HL-60/S4 (cell line): ENCODE data around the gene SLC25A23.
"Not testable (repeated sequence)": the region's sequence is repeated elsewhere in the genome, so short reads cannot be mapped to it uniquely, and the experiment has no call there.

Experiments
- in situ Hi-C: fragments of 300-500 bp; cut with MboI; formaldehyde crosslinking; loops from 2 replicates; pipeline ENCODE4 v1.14.3; 2022; ENCODE audit warnings: low sequenced_read_pairs

SLC25A23 gene

GRCh38 chr19:6459262-6460098, at the start of gene SLC25A23:
TSS of gene SLC25A23 (minus strand) at chr19:6459792. CDS start at chr19:6459628, 164 bp downstream.
- in situ Hi-C loops = no loop called here

DNA sequence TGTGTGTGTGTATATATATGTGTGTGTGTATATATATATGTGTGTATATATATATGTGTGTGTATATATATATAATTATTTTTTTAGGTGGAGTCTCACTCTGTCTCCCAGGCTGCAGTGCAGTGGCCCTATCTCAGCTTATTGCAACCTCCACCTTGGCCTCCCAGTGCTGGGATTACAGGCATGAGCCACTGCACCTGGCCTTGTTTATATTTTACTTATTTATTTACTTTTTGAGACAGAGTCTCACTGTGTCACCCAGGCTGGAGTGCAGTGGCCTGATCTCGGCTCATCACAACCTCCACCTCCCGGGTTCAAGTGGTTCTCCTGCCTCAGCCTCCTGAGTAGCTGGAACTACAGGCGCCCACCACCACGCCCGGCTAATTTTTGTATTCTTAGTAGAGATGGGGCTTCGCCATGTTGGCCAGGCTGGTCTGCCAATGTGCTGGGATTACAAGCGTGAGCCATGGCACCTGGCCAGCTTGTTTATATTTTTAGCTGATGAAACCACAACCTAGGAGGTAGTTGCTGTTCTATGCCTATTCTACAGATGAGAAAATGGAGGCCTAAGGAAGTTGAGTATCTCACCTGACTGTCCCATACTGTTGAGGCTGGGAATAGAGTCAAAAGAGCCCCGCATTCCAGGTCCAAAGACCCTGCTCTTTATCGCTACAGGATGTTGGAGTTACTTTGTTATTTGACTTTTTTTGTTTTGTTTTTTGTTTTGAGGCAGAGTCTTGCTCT, 48.6 kb upstream of the SLC25A23 start:
- in situ Hi-C loops = not testable (repeated sequence)

GRCh38 chr19:6503407-6504201, 44.0 kb upstream of the SLC25A23 start:
- in situ Hi-C loops = no loop called here

- in situ Hi-C loops = no loop called here
Measured at GRCh38 chr19:6501740-6502648, 42.4 kb upstream of the SLC25A23 start, which contains the start of gene TUBB4A. TSS of gene TUBB4A (minus strand) at chr19:6502309. CDS start at chr19:6502212, 97 bp downstream.

DNA sequence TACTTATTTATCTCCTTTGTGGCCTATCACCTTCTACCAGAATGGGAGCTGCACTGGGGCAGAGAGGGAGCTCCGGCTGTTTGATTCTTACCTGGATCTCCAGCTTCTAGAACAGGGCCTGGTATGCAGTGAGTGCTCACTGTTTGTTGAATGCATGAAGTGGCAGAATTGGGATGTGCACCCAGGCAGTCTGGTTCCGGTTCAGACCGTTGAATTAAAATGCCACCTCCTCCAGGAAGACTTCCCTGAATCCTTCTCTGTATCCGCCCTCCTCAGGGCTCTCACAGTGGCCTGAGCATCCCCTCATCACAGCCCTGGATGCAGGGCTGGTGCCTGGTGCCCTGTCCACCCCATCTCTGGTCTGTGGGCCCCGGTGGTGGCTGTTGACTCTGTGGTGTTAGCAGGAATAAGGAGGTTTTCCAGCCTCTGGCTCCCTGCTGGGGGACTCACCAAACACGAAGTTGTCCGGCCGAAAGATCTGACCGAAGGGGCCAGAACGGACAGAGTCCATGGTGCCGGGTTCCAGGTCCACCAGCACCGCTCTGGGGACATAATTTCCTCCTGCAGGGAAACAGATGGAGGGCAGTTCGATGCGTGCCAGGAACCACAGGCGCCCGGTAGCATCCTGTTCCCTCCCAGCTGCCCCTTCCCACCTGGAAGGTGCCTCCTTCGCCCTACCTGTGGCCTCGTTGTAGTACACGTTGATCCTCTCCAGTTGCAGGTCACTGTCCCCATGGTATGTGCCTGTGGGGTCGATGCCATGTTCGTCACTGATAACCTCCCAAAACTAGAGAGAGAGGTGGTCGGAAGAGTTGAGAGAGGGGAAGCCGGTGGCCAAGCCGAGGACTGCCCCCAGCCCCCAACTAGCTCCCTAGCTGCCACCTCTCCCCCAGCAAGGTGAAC, 41.5 kb upstream of the SLC25A23 start:
- in situ Hi-C loops = no loop called here

DNA sequence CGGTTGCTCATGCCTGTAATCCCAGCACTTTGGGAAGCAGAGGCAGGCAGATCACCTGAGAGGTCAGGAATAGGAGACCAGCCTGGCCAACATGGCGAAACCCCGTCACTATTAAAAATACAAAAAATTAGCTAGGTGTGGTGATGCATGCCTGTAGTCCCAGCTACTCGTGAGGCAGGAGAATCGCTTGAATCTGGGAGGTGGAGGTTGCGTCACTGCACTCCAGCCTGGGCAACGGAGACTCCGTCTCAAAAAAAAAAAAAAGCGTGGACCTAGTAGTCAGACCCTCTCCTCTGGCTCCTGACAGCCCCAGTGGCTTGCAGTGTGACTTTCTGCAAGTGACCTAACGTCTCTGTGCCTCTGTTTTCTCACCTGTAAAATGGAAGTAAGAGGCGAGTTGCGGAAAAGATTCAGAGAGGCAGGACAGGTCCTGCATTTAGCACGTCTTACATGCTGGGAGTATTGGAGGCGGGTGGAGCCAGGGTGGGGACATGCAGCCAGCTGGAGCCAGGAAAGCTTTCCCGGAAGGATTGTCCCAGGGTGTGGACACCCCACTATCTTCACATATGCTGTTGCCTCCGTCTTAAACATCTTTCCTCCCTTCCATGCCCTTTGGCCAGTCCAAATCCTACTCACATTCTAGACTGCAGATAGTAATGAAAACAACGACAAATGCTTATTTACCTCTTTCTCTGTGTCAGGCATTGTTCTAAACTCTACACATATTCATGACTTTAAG, 39.6 kb upstream of the SLC25A23 start:
- in situ Hi-C loops = no loop called here

DNA sequence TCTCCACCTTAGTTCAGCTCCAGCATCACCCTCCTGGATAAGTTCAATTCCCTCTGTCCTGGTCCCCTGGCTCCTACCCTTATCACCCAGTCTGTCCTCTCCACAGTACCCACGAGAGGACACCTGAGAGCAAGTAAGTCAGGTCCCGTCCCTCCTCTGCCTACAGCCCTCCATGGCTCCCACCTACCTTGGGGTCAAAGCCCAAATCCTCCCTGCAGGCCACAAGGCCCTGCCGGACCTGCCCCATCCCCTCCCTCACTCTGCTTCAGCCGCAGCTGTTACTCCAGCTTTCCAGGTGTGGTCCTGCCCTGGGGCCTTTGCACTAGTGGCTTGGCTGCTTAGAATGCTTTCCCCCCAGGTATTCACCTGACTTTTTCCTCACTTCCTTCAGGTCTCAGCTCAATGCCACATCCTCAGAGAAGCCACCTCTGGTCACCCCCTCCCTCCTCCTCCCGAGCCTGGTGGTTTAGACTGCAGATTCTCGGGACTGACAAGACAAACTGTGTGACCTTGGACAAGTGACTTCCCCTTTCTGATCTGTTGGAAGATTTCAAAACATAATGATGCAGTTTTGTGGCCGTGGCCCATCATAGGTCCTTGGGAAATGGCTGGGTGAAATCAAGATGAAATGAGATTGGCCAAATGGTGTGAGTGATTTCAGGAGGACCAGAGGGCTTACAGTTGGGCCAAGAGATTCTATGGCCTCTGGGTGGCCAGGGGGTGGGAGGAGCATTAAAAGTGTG, 38.9 kb upstream of the SLC25A23 start:
- in situ Hi-C loops = no loop called here

GRCh38 chr19:6495947-6496346, 36.4 kb upstream of the SLC25A23 start:
- in situ Hi-C loops = no loop called here

GRCh38 chr19:6494438-6495036, 34.9 kb upstream of the SLC25A23 start:
- in situ Hi-C loops = no loop called here

DNA sequence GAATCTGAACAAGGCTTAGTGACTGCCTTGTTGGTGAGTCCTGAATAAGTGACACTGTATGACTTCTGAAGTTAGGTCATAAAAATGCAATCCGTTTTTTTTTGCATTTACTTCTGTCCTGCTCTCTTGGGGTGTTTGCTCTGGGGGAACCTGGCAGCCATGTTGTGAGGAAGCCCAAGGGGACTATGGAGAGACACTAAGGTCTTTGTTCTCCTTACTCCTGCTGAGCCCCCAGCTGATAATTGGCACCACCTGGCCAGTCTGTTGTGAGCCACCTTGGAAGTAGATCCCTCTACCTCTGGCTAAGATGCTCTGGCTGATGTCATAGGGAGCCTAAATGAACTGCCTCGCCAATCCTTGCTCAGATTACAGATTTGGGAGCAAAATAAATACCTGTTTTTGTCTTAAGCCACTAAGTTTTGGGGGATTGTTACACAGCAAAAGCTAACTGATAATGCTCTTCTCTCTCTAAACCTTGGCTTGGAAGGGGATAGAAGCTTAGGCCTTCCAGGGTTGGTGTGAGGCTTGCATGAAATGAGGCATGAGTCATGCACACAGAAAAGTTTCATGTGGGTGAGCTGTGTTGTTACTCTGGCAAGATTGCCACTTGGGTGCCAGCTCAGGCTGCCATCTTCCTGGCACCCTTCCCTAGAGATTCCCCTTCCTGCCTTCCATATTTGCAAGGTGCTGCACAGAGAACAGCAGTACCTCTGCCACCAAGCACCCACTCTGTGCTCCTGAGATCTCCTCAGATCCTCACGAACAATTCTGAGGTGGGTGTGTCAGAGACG, 32.4 kb upstream of the SLC25A23 start:
- in situ Hi-C loops = no loop called here

DNA sequence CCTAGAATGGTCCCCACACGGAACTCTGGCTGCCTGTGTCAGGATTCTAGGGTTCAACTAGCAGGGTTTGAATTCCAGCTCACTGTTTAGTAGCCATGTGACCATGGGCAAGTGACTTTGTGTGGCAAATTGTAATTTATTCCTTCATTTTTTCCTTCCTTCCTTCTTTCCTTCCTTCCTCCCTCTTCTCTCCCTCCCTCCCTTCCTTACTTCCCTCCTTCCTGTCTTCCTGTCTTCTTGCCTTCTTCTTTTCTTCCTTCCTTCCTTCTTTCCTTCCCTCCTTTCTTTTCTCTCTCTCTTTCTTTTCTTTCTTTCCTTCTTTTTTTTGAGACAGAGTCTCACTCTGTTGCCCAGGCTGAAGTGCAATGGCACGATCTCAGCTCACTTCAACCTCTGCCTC, 30.5 kb upstream of the SLC25A23 start:
- in situ Hi-C loops = no loop called here

GRCh38 chr19:6489278-6490061, 29.9 kb upstream of the SLC25A23 start:
- in situ Hi-C loops = no loop called here

- in situ Hi-C loops = no loop called here
Measured at GRCh38 chr19:6484831-6485230, 25.2 kb upstream of the SLC25A23 start.

- in situ Hi-C loops = no loop called here
Measured at GRCh38 chr19:6484230-6484629, 24.6 kb upstream of the SLC25A23 start.

DNA sequence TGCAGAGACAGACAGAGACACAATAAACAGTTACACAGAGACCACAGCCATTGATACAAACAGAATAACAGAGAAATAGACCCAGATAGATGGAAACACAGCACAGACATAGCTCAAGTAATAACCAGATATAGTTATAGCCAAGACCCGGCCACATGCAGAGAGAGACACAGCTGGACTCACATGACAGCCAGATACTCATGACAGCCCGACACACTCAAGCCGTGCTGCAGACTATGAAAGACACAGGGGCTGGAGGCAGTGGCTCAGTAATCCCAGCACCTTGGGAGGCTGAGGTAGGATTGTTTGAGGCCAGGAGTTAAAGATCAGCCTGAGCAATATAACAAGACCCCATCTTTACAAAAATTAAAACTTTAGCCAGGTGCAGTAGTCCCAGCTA, 23.6 kb upstream of the SLC25A23 start:
- in situ Hi-C loops = no loop called here

DNA sequence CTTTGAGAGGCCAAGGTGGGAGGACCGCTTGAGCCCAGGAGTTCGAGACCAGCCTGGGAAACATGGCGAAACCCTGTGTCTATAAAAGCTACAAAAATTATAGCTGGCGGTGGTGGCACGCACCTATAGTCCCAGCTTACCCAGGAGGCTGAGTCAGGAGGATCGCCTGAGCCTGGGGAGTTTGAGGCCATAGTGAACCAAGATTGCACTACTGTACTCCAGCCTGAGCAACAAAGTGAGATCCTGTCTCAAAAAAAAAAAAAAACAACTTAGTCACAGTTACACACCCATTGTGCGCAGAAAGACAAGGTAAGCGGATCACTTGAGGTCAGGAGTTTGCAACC, 22.7 kb upstream of the SLC25A23 start:
- in situ Hi-C loops = no loop called here
